ENCODE measurements around the gene MYH10.

The MYH10 gene

DNA sequence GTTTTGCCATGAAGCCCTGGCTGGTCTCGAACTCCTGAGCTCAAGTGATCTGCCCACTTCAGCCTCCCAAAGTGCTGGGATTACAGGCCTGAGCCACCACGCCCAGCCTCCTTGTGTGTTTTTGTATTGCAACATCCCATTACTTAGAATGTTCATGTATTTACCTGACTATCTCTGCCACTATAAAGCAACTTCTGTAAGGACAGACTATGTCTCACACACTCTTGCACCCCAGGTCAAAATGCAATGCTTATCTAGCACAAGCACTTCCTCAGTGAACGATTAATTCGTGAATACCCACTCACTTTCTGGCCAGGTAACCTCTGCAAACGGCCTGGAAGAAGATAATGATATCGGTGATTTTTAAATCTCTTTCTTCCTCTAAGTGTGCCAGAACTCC, 112.2 kb downstream of the MYH10 start:
- ChIA-PET POLR2A (no interaction called here), CTCF (interaction anchor here (0.6 to 0.8 kb wide), 2 partner anchors 37 to 59 kb away, joined by 3 read pairs; no protein-coding TSS in a partner anchor)
- Histone ChIP-seq H3K4me1 (ENCODE audit: control insufficient read depth, insufficient read depth, low read length) (no peaks in the 10 kb centered on the region), H3K4me3 (ENCODE audit: low read depth, low read length) (no peak overlapping the region), H3K9me3 (ENCODE audit: control insufficient read depth, insufficient read depth, low read depth, low read length) (no peaks in the 10 kb centered on the region), H3K36me3 (ENCODE audit: control insufficient read depth in 2 of 2, insufficient read depth in 1 of 2, low read length in 2 of 2) (peaks cover 70 to 93% of the 10 kb centered on the region in 2 experiments), H3K27ac (ENCODE audit: extremely low read depth, low read depth, low read length) (no peak overlapping the region)
- TF ChIP-seq ZNF654 (tag by site-specific recombination; IDR thresholded peaks at IDR 0.05; ENCODE audit: low read depth), result no peak

DNA sequence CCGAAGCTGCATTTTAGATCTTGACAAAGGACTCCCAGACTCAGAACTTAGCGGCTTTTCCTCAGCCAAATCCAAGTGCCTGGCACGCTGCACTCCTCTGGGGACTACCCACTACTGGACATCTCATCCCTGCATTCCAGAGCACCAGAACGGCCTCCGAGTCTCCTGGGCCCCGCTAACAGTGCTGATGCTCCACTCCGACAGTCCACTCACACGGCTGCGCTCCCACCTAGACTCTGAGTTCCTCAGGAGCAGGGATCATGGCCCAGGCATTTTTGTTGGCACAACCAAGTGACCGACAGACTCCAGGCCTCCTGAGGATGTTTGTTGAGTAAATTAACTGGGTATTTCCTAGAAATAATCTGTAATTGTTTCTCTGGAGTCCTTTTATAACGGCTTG, 115.7 kb downstream of the MYH10 start:
- Histone ChIP-seq H3K9me3 (ENCODE audit: control insufficient read depth, insufficient read depth, low read depth, low read length) (no peaks in the 10 kb centered on the region), H3K4me1 (ENCODE audit: control insufficient read depth, insufficient read depth, low read length) (no peaks in the 10 kb centered on the region), H3K36me3 (ENCODE audit: control insufficient read depth in 2 of 2, insufficient read depth in 1 of 2, low read length in 2 of 2) (peaks cover 84 to 90% of the 10 kb centered on the region in 2 experiments), H3K27ac (ENCODE audit: extremely low read depth, low read depth, low read length) (no peak overlapping the region), H3K4me3 (ENCODE audit: low read depth, low read length) (no peak overlapping the region)
- ChIA-PET POLR2A (no interaction called here), CTCF (interaction anchor here (0.7 kb wide), 2 partner anchors 14 to 238 kb away, joined by 3 to 4 read pairs; no protein-coding TSS in a partner anchor)
- TF ChIP-seq, protein P1, sequence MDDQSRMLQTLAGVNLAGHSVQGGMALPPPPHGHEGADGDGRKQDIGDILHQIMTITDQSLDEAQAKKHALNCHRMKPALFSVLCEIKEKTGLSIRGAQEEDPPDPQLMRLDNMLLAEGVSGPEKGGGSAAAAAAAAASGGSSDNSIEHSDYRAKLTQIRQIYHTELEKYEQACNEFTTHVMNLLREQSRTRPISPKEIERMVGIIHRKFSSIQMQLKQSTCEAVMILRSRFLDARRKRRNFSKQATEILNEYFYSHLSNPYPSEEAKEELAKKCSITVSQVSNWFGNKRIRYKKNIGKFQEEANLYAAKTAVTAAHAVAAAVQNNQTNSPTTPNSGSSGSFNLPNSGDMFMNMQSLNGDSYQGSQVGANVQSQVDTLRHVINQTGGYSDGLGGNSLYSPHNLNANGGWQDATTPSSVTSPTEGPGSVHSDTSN (CRISPR knock-in tag; IDR thresholded peaks at IDR 0.05), result no peak
- no peak for TF ChIP-seq ZNF302 (tag by site-specific recombination; IDR thresholded peaks at IDR 0.05; ENCODE audit: low read depth)

DNA sequence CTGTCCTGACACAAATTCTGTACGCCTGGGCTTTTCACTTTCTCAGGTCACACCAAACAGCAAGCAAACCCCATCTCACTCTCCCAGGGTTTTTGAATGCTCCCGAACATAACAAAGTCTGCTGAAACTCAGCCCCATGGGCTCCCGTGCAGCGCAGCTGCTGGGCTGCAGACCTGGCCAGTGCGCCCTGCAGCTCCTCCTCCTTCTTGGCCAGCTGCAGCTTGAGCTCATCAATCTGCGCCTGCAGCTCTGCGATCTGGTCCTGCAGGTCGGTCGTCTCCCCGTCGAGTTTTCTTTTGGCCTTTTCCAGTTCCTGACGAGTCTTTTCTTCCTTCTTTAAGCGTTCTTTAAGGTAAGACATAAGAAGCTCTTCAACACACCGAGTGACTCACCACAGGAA, 124.4 kb downstream of the MYH10 start:
- POLR2A ChIA-PET, result interaction anchor here (0.6 kb wide), 1 partner anchor 125 kb away, joined by 3 read pairs; the partner anchor contains the start of gene MYH10

DNA sequence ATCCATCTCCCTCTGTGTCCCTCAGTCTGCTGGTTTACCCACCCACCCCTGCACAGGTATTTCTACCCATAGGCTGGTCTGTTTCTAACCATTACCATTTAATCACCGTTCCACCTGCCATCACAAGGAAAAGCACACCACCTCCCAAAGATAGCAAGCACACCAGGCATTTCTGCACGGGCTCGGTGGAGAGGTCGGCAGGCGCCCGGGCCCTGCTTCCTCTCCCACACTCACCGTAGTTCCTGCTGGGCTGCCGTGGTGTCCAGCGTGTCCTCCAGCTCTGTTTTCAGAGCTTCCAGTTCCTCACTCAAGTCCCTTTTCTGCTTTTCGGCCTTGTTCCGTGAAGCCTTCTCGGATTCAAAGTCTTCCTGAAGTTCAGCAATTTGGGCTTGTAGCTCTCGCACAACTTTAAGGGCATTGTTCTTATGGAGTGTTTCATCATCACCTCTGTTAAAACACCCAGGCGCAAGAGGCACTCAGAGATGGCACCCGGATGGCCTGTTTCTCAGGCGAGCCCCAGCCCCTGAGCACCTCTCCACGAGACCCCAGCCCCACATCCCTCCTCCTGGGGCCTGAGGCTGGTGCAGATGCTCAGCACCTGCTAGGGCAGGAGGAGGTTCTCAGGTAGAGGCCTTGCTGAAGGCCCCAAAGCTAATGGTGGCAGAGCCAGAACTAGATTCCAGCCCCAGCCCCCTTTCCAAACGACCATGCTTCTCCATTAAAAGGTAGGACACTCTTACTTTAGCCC, 125.9 kb downstream of the MYH10 start:
- Histone ChIP-seq H3K9me3 (ENCODE audit: control insufficient read depth, insufficient read depth, low read depth, low read length) (no peaks in the 10 kb centered on the region), H3K4me1 (ENCODE audit: control insufficient read depth, insufficient read depth, low read length) (no peaks in the 10 kb centered on the region), H3K4me3 (ENCODE audit: low read depth, low read length) (no peak overlapping the region), H3K36me3 (ENCODE audit: control insufficient read depth in 2 of 2, insufficient read depth in 1 of 2, low read length in 2 of 2) (peaks cover 74 to 97% of the 10 kb centered on the region in 2 experiments), H3K27ac (ENCODE audit: extremely low read depth, low read depth, low read length) (no peak overlapping the region)
- POLR2A ChIA-PET, result no interaction called here
- TF ChIP-seq ZNF350 (tag by site-specific recombination; IDR thresholded peaks at IDR 0.05) (no peak), ZSCAN23 (tag by site-specific recombination; IDR thresholded peaks at IDR 0.05) (no peak), ZNF394 (tag by site-specific recombination; IDR thresholded peaks at IDR 0.05; ENCODE audit: borderline replicate concordance) (no peak), ZNF521 (tag by site-specific recombination; IDR thresholded peaks at IDR 0.05) (no peak)
- TF ChIP-seq, protein P2, sequence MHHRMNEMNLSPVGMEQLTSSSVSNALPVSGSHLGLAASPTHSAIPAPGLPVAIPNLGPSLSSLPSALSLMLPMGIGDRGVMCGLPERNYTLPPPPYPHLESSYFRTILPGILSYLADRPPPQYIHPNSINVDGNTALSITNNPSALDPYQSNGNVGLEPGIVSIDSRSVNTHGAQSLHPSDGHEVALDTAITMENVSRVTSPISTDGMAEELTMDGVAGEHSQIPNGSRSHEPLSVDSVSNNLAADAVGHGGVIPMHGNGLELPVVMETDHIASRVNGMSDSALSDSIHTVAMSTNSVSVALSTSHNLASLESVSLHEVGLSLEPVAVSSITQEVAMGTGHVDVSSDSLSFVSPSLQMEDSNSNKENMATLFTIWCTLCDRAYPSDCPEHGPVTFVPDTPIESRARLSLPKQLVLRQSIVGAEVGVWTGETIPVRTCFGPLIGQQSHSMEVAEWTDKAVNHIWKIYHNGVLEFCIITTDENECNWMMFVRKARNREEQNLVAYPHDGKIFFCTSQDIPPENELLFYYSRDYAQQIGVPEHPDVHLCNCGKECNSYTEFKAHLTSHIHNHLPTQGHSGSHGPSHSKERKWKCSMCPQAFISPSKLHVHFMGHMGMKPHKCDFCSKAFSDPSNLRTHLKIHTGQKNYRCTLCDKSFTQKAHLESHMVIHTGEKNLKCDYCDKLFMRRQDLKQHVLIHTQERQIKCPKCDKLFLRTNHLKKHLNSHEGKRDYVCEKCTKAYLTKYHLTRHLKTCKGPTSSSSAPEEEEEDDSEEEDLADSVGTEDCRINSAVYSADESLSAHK (tag by site-specific recombination; IDR thresholded peaks at IDR 0.05), result no peak
- CTCF ChIA-PET, result interaction anchor here (0.7 kb wide), 1 partner anchor 25 kb away, joined by 3 read pairs; no protein-coding TSS in a partner anchor

More for the DNA sequence above, 124.4 kb downstream of the MYH10 start:
- no peaks in the 10 kb centered on the region for H3K4me1 ChIP-seq (ENCODE audit: control insufficient read depth, insufficient read depth, low read length)
- H3K9me3 ChIP-seq (ENCODE audit: control insufficient read depth, insufficient read depth, low read depth, low read length), result no peaks in the 10 kb centered on the region
- no peak for TF ChIP-seq ZNF585B (tag by site-specific recombination; IDR thresholded peaks at IDR 0.05)
- TF ChIP-seq, protein P3, sequence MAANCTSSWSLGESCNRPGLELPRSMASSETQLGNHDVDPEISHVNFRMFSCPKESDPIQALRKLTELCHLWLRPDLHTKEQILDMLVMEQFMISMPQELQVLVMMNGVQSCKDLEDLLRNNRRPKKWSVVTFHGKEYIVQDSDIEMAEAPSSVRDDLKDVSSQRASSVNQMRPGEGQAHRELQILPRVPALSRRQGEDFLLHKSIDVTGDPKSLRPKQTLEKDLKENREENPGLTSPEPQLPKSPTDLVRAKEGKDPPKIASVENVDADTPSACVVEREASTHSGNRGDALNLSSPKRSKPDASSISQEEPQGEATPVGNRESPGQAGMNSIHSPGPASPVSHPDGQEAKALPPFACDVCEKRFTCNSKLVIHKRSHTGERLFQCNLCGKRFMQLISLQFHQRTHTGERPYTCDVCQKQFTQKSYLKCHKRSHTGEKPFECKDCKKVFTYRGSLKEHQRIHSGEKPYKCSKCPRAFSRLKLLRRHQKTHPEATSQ (tag by site-specific recombination; IDR thresholded peaks at IDR 0.05), result no peak
- no peak for TF ChIP-seq ZNF514 (tag by site-specific recombination; IDR thresholded peaks at IDR 0.05)
- TF ChIP-seq ZNF707 (tag by site-specific recombination; IDR thresholded peaks at IDR 0.05), result no peak
- no peak overlapping the region for H3K4me3 ChIP-seq (ENCODE audit: low read depth, low read length)
- CTCF ChIA-PET, result interaction anchor here (0.6 kb wide), 1 partner anchor 761 kb away, joined by 3 read pairs; no protein-coding TSS in a partner anchor
- peaks cover 74 to 94% of the 10 kb centered on the region in 2 experiments for H3K36me3 ChIP-seq (ENCODE audit: control insufficient read depth in 2 of 2, insufficient read depth in 1 of 2, low read length in 2 of 2)
- no peak overlapping the region for H3K27ac ChIP-seq (ENCODE audit: extremely low read depth, low read depth, low read length)
